CD4-positive, alpha-beta T cell (primary cell): ENCODE results near the gene IL10. TPM values are rescaled to one million over a fixed set of nuclear protein-coding genes. Genes with fewer than 3 reads are reported as not detected.

Experiments
- ATAC-seq: fragments of 200-7000 bp; cut with Tn5 transposase; one replicate; pipeline ENCODE4 v1.10.0; 2022; ENCODE audit warnings: mild to moderate bottlenecking; ENCODE audit not compliant: poor library complexity
- CTCF ChIA-PET: fragments of 350-600 bp; sonication (Branson Sonifier 250); formaldehyde crosslinking; loops from one replicate; lab custom pipeline; 2021; ENCODE audit warnings: antibody characterized with exemption, inconsistent platforms; lab: Charles Lee
- POLR2A ChIA-PET: fragments of 350-600 bp; sonication (Branson Sonifier 250); formaldehyde crosslinking; loops from one replicate; lab custom pipeline; 2021; ENCODE audit warnings: antibody characterized with exemption, inconsistent platforms; lab: Charles Lee
- DNase-seq, 14 experiments: peaks; one replicate each; pipeline ENCODE4 v3.0.0-alpha.2; 2013 to 2020; ENCODE audit warnings: mixed read lengths in 2 of 14
- H3K27ac ChIP-seq, 2 donors: one replicate each; pipeline versions ENCODE4 v1.5.1 to v1.7.0; 2013; ENCODE audit warnings: low read length in 2 of 2, low read depth in 1 of 2, mild to moderate bottlenecking in 1 of 2
- H3K27me3 ChIP-seq, 2 experiments: 1 replicate in 1 of 2; 2 replicates in 1 of 2; pipeline versions ENCODE4 v1.6.1 to v1.7.0; 2013; ENCODE audit warnings: low read length in 2 of 2, control low read depth in 1 of 2, mild to moderate bottlenecking in 1 of 2, moderate library complexity in 1 of 2; ENCODE audit not compliant: insufficient read depth in 2 of 2, control insufficient read depth in 1 of 2
- H3K36me3 ChIP-seq: one replicate; pipeline ENCODE4 v1.6.1; 2013; ENCODE audit warnings: low read length, control low read depth; ENCODE audit not compliant: insufficient read depth
- H3K4me1 ChIP-seq: one replicate; pipeline ENCODE4 v1.6.1; 2013; ENCODE audit warnings: low read length, control low read depth; ENCODE audit not compliant: insufficient read depth
- H3K4me3 ChIP-seq: one replicate; pipeline ENCODE4 v1.5.1; 2013; ENCODE audit warnings: mild to moderate bottlenecking, low read length, moderate library complexity
- H3K9me3 ChIP-seq, 2 experiments: 1 replicate in 1 of 2; 2 replicates in 1 of 2; pipeline versions ENCODE4 v1.6.1 to v1.7.0; 2013; ENCODE audit warnings: low read length in 2 of 2, mild to moderate bottlenecking in 2 of 2, control low read depth in 1 of 2, moderate library complexity in 1 of 2; ENCODE audit not compliant: control insufficient read depth in 1 of 2, insufficient read depth in 1 of 2
- H3K27ac Mint-ChIP-seq: one replicate; pipeline ENCODE4 v1.8.0; 2020; ENCODE audit warnings: mixed read lengths
- H3K27me3 Mint-ChIP-seq: one replicate; pipeline ENCODE4 v1.8.0; 2021; ENCODE audit warnings: mixed read lengths
- H3K36me3 Mint-ChIP-seq: one replicate; pipeline ENCODE4 v1.8.0; 2021; ENCODE audit warnings: low read depth, mixed read lengths
- H3K4me1 Mint-ChIP-seq: one replicate; pipeline ENCODE4 v1.8.0; 2021; ENCODE audit warnings: low read depth, mixed read lengths
- H3K4me3 Mint-ChIP-seq: one replicate; pipeline ENCODE4 v1.8.0; 2020; ENCODE audit warnings: mild to moderate bottlenecking, mixed read lengths
- H3K9me3 Mint-ChIP-seq: one replicate; pipeline ENCODE4 v1.8.0; 2020; ENCODE audit warnings: mixed read lengths
- intact Hi-C, 2 experiments: fragments of 100-400 bp; cut with DNase I in 1 of 2; cut with micrococcal nuclease in 1 of 2; formaldehyde crosslinking; loops; one replicate each; pipeline versions ENCODE4 v1.15.1 to v1.9.0; 2023 to 2025; cut with DNase I, micrococcal nuclease
- total RNA-seq, 174 experiments: library from RNA in 2 of 174; stranded (reverse) in 2 of 174; gene quantifications; one replicate each; pipeline ENCODE4 v1.2.3 and lab custom pipeline; 2021 to 2026
- TF ChIP-seq, protein P1 (sequence below): fragments of 200-600 bp; IDR thresholded peaks from one replicate; pipeline ENCODE4 v1.8.0; 2022; ENCODE audit warnings: antibody characterized with exemption, mild to moderate bottlenecking

The IL10 gene
- total RNA-seq, 2 experiments from 2014 or later, result 0.27 to 0.87 TPM

DNA sequence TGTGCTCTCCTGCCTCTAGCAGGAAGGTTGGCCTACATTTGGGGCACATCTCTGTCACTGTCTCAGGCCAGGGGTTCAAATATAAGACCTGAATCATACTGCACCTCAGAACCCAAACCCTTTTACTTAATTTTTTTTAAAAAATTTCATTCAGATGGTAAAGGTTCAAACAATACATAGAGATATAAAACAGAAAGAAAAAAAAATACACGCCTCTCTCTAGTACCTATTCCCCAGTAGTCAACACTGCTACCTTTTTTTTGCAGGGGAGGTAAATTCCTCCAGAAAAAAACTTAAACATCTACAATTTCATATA is 54.7 kb downstream of the IL10 start:
- peak overlapping the region; percentile 83 for H3K27ac Mint-ChIP-seq
- H3K36me3 ChIP-seq, result no peaks in the 10 kb centered on the region
- ChIA-PET CTCF (interaction anchor here (1.7 kb wide), 1 partner anchor 17 kb away, joined by 6 read pairs; no protein-coding TSS in a partner anchor), POLR2A (interaction anchor here (0.7 kb wide), 1 partner anchor 149 kb away, joined by 3 read pairs; no protein-coding TSS in a partner anchor)
- no peak overlapping the region for H3K4me3 ChIP-seq
- no peak for ATAC-seq
- H3K27me3 Mint-ChIP-seq, result no peaks in the 10 kb centered on the region
- no peak for DNase-seq
- H3K4me1 ChIP-seq, result peaks cover 67% of the 10 kb centered on the region
- H3K27ac ChIP-seq, result no peak overlapping the region
- H3K9me3 Mint-ChIP-seq, result no peaks in the 10 kb centered on the region
- TF ChIP-seq, protein P1, sequence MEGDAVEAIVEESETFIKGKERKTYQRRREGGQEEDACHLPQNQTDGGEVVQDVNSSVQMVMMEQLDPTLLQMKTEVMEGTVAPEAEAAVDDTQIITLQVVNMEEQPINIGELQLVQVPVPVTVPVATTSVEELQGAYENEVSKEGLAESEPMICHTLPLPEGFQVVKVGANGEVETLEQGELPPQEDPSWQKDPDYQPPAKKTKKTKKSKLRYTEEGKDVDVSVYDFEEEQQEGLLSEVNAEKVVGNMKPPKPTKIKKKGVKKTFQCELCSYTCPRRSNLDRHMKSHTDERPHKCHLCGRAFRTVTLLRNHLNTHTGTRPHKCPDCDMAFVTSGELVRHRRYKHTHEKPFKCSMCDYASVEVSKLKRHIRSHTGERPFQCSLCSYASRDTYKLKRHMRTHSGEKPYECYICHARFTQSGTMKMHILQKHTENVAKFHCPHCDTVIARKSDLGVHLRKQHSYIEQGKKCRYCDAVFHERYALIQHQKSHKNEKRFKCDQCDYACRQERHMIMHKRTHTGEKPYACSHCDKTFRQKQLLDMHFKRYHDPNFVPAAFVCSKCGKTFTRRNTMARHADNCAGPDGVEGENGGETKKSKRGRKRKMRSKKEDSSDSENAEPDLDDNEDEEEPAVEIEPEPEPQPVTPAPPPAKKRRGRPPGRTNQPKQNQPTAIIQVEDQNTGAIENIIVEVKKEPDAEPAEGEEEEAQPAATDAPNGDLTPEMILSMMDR, result no peak
- peaks cover 77% of the 10 kb centered on the region for H3K4me1 Mint-ChIP-seq
- no peaks in the 10 kb centered on the region for H3K36me3 Mint-ChIP-seq
- no peaks in the 10 kb centered on the region for H3K9me3 ChIP-seq
- H3K4me3 Mint-ChIP-seq, result peak overlapping the region; percentile 8
- intact Hi-C loops, result loop anchor here (2.0 to 5.0 kb wide), 3 partner anchors 15 to 725 kb away; partner anchors contain the start of gene MAPKAPK2 (in 1 of the 2)
- no peaks in the 10 kb centered on the region for H3K27me3 ChIP-seq

Other genes with a start within 250 kb of the IL10 start
- 10 to 100 TPM; 48.9 to 51.6 TPM for gene EIF2D, start 160.0 kb downstream of the IL10 start, total RNA-seq
- gene DYRK3, start 137.0 kb downstream of the IL10 start, total RNA-seq, result 1 to 10 TPM; 1.6 to 1.7 TPM
- gene MAPKAPK2, start 87.6 kb downstream of the IL10 start, total RNA-seq, result 100 to 1,000 TPM; 157 to 166 TPM
- gene IL19, start 1.7 kb downstream of the IL10 start, total RNA-seq, result not detected
- not detected for gene IL20, start 93.1 kb upstream of the IL10 start, total RNA-seq
- not detected for gene IL24, start 124.9 kb upstream of the IL10 start, total RNA-seq
- gene FCMR, start 149.4 kb upstream of the IL10 start, total RNA-seq, result 100 to 1,000 TPM; 171 to 186 TPM
- gene PIGR, start 174.0 kb upstream of the IL10 start, total RNA-seq, result not detected
- not detected for gene FCAMR, start 198.0 kb upstream of the IL10 start, total RNA-seq